Gastrocnemius medialis (tissue), 4 donors: Measurements from ENCODE around the gene MYO1E.

ENCODE experiments used
- POLR2A ChIP-seq, 2 donors: fragments of 450-650 bp; IDR thresholded peaks; one replicate each; pipeline ENCODE4 v1.6.1; 2017; ENCODE audit warnings: antibody characterized with exemption in 2 of 2, mild to moderate bottlenecking in 2 of 2, moderate library complexity in 2 of 2
- TF ChIP-seq, protein P1 (sequence below), 5 experiments: fragments of 450-650 bp in 3 of 5; fragments of 200-600 bp in 2 of 5; sonication (generic) in 2 of 5; IDR thresholded peaks in 4 of 5; conservative IDR thresholded peaks in 1 of 5; 1 replicate in 4 of 5; 2 replicates in 1 of 5; pipeline ENCODE4 v1.5.1; 2016 to 2019; ENCODE audit warnings: antibody characterized with exemption in 5 of 5, mild to moderate bottlenecking in 3 of 5, moderate library complexity in 3 of 5

DNA sequence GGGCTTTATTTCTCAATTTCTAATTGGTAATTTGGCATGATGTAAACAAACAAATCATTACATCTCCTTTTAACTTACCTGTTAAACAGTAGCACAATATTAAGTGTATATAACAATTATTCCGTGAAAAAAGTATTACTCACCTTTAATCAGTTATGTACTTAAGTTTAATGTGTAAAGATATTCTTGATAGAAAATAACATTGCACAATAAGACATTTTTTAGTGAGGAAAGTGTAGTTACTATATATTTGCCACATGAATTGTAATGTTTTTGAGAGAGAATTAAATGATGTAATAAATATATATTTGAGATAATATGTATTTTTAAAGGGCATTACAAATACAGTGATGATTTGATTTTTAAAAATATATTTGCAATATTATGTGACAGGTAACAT, 278.6 kb downstream of the MYO1E start:
- TF ChIP-seq POLR2A (IDR thresholded peaks at IDR 0.05) = no peak
- TF ChIP-seq, protein P1, sequence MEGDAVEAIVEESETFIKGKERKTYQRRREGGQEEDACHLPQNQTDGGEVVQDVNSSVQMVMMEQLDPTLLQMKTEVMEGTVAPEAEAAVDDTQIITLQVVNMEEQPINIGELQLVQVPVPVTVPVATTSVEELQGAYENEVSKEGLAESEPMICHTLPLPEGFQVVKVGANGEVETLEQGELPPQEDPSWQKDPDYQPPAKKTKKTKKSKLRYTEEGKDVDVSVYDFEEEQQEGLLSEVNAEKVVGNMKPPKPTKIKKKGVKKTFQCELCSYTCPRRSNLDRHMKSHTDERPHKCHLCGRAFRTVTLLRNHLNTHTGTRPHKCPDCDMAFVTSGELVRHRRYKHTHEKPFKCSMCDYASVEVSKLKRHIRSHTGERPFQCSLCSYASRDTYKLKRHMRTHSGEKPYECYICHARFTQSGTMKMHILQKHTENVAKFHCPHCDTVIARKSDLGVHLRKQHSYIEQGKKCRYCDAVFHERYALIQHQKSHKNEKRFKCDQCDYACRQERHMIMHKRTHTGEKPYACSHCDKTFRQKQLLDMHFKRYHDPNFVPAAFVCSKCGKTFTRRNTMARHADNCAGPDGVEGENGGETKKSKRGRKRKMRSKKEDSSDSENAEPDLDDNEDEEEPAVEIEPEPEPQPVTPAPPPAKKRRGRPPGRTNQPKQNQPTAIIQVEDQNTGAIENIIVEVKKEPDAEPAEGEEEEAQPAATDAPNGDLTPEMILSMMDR (IDR thresholded peaks at IDR 0.05 in 4 of 5, conservative IDR thresholded peaks at IDR 0.05 in 1 of 5) = no peak
